ENCODE results near the gene PAM.

Gene PAM

DNA sequence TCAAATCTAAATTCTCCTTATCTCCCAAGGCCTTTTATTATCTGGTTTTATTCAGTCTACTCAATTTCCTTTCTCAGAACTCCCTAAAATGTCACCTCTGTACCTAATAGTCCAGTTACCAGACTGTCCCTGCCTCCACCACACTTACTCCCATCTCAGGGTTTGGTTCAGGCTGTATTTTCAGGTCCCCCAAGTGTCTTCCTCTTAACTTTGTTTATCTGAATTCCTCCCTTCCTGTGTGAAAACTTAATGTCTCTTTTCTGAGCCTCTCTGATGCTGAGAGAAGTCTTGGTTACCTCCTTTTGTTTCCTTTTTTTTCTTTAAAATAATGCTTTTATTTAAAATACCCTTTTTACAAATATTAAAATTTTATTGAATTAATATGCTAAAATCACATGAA, 133.4 kb downstream of the PAM start:
- TF ChIP-seq, protein P1, sequence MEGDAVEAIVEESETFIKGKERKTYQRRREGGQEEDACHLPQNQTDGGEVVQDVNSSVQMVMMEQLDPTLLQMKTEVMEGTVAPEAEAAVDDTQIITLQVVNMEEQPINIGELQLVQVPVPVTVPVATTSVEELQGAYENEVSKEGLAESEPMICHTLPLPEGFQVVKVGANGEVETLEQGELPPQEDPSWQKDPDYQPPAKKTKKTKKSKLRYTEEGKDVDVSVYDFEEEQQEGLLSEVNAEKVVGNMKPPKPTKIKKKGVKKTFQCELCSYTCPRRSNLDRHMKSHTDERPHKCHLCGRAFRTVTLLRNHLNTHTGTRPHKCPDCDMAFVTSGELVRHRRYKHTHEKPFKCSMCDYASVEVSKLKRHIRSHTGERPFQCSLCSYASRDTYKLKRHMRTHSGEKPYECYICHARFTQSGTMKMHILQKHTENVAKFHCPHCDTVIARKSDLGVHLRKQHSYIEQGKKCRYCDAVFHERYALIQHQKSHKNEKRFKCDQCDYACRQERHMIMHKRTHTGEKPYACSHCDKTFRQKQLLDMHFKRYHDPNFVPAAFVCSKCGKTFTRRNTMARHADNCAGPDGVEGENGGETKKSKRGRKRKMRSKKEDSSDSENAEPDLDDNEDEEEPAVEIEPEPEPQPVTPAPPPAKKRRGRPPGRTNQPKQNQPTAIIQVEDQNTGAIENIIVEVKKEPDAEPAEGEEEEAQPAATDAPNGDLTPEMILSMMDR (IDR thresholded peaks at IDR 0.05; ENCODE audit: low read depth, low read length, missing control alignments): no peak
- H3K4me3 ChIP-seq (ENCODE audit: low read depth, low read length): no peak overlapping the region
- no peak for DNase-seq (ENCODE audit: low read depth)
- in situ Hi-C loops (cut with HindIII; ENCODE audit: low sequenced_read_pairs): no loop called here

DNA sequence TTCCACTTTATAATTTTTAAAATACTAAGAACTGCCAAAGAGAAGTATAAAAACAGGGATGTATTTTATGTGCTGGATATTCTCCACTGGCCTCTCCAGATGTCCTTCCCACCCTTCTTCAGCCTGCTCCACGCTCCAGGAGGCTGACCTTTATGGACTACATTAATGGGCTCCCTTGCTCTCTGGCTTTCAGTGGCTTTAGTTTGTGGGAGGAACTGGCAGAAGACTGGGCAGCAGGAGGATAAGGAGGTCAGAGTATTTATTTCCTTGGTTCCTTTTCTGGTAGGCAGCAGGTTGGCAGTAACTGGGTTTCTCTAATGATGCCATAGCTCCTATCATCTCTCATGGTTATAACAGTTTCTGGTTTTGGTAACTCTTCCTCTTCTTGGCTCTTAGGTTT, 133.9 kb downstream of the PAM start:
- DNase-seq (ENCODE audit: low read depth): no peak
- TF ChIP-seq, protein P1 (IDR thresholded peaks at IDR 0.05; ENCODE audit: low read depth, low read length, missing control alignments): no peak

DNA sequence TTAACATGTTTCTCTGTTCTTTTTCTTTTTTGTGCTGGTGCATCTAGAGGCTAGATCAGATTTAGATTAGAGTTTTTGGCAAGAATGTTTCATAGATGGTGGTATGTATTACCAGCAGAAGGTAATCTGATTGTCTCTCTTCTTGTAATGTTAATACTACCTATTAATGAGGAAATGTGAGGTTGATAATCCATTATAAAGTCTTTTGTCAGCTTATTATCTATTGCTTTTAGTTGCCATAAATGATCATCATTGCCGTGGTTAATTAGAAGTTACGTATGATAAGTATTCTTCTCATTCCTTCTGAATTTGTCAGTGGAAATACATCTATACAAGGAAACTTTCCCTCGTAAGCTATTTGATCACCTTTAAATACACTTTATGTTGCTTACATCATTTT, 135.0 kb downstream of the PAM start:
- no peak for DNase-seq (ENCODE audit: low read depth)
- no peak overlapping the region for H3K4me3 ChIP-seq (ENCODE audit: low read depth, low read length)
- in situ Hi-C loops (cut with HindIII; ENCODE audit: low sequenced_read_pairs): no loop called here
- TF ChIP-seq, protein P1 (IDR thresholded peaks at IDR 0.05; ENCODE audit: low read depth, low read length, missing control alignments): no peak

More for the DNA sequence above, 133.9 kb downstream of the PAM start:
- no peak overlapping the region for H3K4me3 ChIP-seq (ENCODE audit: low read depth, low read length)
- in situ Hi-C loops (cut with HindIII; ENCODE audit: low sequenced_read_pairs): no loop called here

DNA sequence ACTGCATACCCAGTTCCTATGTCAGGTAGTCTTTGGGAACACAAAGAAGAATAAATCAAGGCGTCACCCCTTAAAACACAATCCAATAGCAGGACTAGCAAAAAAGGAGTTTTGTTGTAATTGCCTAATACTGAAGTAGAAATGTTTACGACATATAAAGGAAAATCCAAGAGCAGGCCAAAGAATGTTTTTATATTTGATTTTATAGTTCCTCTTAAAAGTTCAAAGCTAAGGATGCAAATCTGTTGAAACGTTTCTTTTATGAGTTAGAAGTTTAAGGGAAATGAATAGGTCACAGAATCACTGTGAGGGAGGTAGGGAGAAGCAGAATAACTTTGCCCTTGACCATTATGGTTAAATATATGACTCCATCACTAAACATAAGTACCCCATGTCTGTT, 136.1 kb downstream of the PAM start:
- no peak for DNase-seq (ENCODE audit: low read depth)
- H3K4me3 ChIP-seq (ENCODE audit: low read depth, low read length): no peak overlapping the region
- TF ChIP-seq, protein P1 (IDR thresholded peaks at IDR 0.05; ENCODE audit: low read depth, low read length, missing control alignments): no peak
- in situ Hi-C loops (cut with HindIII; ENCODE audit: low sequenced_read_pairs): no loop called here

DNA sequence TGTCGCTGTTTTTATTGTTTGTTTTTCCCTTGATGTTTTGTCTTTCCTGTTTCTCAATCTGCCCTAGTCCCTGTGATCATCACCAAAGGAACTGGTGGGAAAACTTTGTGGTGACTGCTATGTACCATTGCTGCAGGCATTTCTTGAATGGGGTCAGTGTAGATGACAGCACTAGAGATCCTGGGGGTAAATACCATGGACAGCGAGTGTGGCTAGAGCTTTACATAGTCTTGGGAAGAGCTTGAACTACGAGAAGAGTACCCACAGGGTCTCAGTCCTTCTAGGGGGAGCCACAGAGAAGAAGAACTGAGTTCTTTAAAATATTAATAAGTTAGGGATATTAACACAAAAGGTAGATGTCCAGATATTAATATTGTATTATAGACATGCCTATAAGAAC, 138.8 kb downstream of the PAM start:
- in situ Hi-C loops (cut with HindIII; ENCODE audit: low sequenced_read_pairs): no loop called here
- DNase-seq (ENCODE audit: low read depth): no peak
- no peak overlapping the region for H3K4me3 ChIP-seq (ENCODE audit: low read depth, low read length)
- TF ChIP-seq, protein P1 (IDR thresholded peaks at IDR 0.05; ENCODE audit: low read depth, low read length, missing control alignments): no peak

DNA sequence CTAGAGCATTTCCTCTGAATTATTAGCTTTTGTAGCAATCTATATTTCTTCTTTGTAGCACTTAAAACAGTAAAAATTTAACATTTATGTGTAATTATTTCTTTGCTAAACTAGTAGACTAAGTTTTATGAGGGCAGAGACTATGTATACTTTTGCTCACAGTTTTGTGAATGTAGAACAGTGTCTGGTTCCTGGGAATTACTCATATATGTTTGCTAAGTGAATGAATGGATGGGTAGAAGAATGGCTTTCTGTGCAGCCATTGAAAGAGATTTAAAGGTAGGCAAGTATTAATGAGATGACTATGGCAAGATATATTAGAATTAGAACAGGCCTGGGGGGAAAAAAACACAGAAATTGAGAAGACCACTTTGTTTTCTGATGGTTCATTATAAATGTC, 140.1 kb downstream of the PAM start:
- TF ChIP-seq, protein P1 (IDR thresholded peaks at IDR 0.05; ENCODE audit: low read depth, low read length, missing control alignments): no peak
- in situ Hi-C loops (cut with HindIII; ENCODE audit: low sequenced_read_pairs): no loop called here

DNA sequence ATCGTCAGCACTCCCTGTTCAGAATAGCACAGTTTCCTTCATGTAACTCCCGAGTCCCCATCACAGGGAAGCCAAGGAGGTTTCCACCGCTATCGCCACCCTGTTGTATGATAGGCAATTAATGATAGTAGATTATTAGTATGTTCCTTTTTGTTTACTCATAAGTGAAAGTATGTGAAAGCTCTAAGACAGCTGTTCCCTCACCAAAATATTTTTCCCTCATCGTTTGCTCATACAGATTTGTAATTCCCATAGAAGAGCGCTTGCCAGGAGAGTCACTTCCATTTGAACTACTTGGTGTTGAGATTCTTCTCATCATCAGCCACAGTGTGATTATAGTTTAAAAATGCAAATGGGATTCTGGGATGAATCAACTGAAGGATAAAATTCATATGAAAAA, 140.9 kb downstream of the PAM start:
- no peak for DNase-seq (ENCODE audit: low read depth)
- TF ChIP-seq, protein P1 (IDR thresholded peaks at IDR 0.05; ENCODE audit: low read depth, low read length, missing control alignments): no peak
- in situ Hi-C loops (cut with HindIII; ENCODE audit: low sequenced_read_pairs): no loop called here
- no peak overlapping the region for H3K4me3 ChIP-seq (ENCODE audit: low read depth, low read length)

More for the DNA sequence above, 140.1 kb downstream of the PAM start:
- H3K4me3 ChIP-seq (ENCODE audit: low read depth, low read length): no peak overlapping the region
- no peak for DNase-seq (ENCODE audit: low read depth)

Data from astrocyte of the cerebellum (primary cell).